GM18508 (cell line): ENCODE results near the gene GRIK1.

Experiments
- ATAC-seq: cut with Tn5 transposase; IDR thresholded peaks from one replicate; pipeline ENCODE4 v1.9.1; 2021; ENCODE audit warnings: moderate number of reproducible peaks; ENCODE audit not compliant: insufficient read depth, unreplicated experiment

Gene GRIK1

GRCh38 chr21:29834617-29835016 is 105.2 kb downstream of the GRIK1 start:
- ATAC-seq = no peak

GRCh38 chr21:29832217-29832616 is 107.6 kb downstream of the GRIK1 start:
- ATAC-seq = no peak

GRCh38 chr21:29829564-29830275 is 110.1 kb downstream of the GRIK1 start:
- no peak for ATAC-seq

- ATAC-seq = no peak
These were observed 112.1 kb downstream of the GRIK1 start for GRCh38 chr21:29827647-29828046.

GRCh38 chr21:29827236-29827635 is 112.6 kb downstream of the GRIK1 start:
- ATAC-seq = no peak

GRCh38 chr21:29826386-29826785 is 113.4 kb downstream of the GRIK1 start:
- no peak for ATAC-seq

- no peak for ATAC-seq
These were observed 113.9 kb downstream of the GRIK1 start for GRCh38 chr21:29825936-29826335.

GRCh38 chr21:29825345-29825744 is 114.5 kb downstream of the GRIK1 start:
- ATAC-seq = no peak

- ATAC-seq = no peak
These were observed 117.7 kb downstream of the GRIK1 start for GRCh38 chr21:29822064-29822463.

GRCh38 chr21:29821230-29821629 is 118.6 kb downstream of the GRIK1 start:
- no peak for ATAC-seq

GRCh38 chr21:29819675-29820326 is 120.0 kb downstream of the GRIK1 start:
- ATAC-seq = no peak

- no peak for ATAC-seq
These were observed 121.3 kb downstream of the GRIK1 start for GRCh38 chr21:29818383-29818921.

- no peak for ATAC-seq
These were observed 122.3 kb downstream of the GRIK1 start for GRCh38 chr21:29817450-29817849.

- ATAC-seq = no peak
These were observed 126.8 kb downstream of the GRIK1 start for GRCh38 chr21:29812947-29813346.

GRCh38 chr21:29810871-29811270 is 128.9 kb downstream of the GRIK1 start:
- no peak for ATAC-seq

GRCh38 chr21:29808153-29808552 is 131.6 kb downstream of the GRIK1 start:
- ATAC-seq = no peak

- ATAC-seq = no peak
These were observed 134.7 kb downstream of the GRIK1 start for GRCh38 chr21:29805105-29805504.

- no peak for ATAC-seq
These were observed 136.6 kb downstream of the GRIK1 start for GRCh38 chr21:29803191-29803590.

- no peak for ATAC-seq
These were observed 138.7 kb downstream of the GRIK1 start for GRCh38 chr21:29801122-29801521.

GRCh38 chr21:29800056-29800455 is 139.7 kb downstream of the GRIK1 start:
- ATAC-seq = no peak

GRCh38 chr21:29798840-29799239 is 141.0 kb downstream of the GRIK1 start:
- ATAC-seq = no peak

GRCh38 chr21:29797155-29797554 is 142.6 kb downstream of the GRIK1 start:
- ATAC-seq = no peak
